Measurements from ENCODE around the gene MINDY2. TPM values are rescaled to one million over a fixed set of nuclear protein-coding genes. Genes with fewer than 3 reads are reported as not detected.
A peak's percentile ranks its signal among the peaks of the same experiment; 100 is the strongest.

Gene MINDY2
- total RNA-seq (10 to 100 TPM; 14.1 to 24.0 (median 20.1) TPM), polyA plus RNA-seq (1 to 10 TPM; 2.3 to 4.4 (median 2.4) TPM)
- long read RNA-seq, donor 1, full-length matches to known transcripts: 3 of 9 reads
- long read RNA-seq, donor 1, partial matches to known transcripts: 6 of 9 reads
- long read RNA-seq, donor 1, other reads (novel, unspliced or antisense): 0 of 9 reads
- long read RNA-seq, donor 2, full-length matches to known transcripts: 4 of 4 reads
- long read RNA-seq, donor 2, partial matches to known transcripts: 0 of 4 reads
- long read RNA-seq, donor 2, other reads (novel, unspliced or antisense): 0 of 4 reads

GRCh38 chr15:58770857-58771620, at the start of gene MINDY2:
Gene MINDY2 (plus strand): TSS chr15:58771302. CDS start chr15:58771396, 94 bp downstream.
- Histone ChIP-seq H3K4me3 (peak within 1 kb of the TSS; percentile 75 to 99 (median 86)), H3K9me3 (no peaks in the 10 kb centered on the region), H3K4me1 (peaks cover 33 to 56% (median 48%) of the 10 kb centered on the region in 6 donors), H3K36me3 (no peaks in the 10 kb centered on the region), H3K27me3 (replicated peaks in 1 of 7) (no peaks in the 10 kb centered on the region), H3K27ac (peak within 1 kb of the TSS; percentile 92 to 99 (median 98))
- TF ChIP-seq CTCF (IDR thresholded peaks at IDR 0.05 in 8 of 11, conservative IDR thresholded peaks at IDR 0.05 in 3 of 11) (peak in 9 of 11 experiments; percentile 26 to 70 (median 61)), POLR2A (IDR thresholded peaks at IDR 0.05) (peak in 2 of 3 donors; percentile 77 to 89), POLR2AphosphoS5 (IDR thresholded peaks at IDR 0.05) (peak; percentile 95 to 99 (median 98))
- intact Hi-C loops (cut with DNase I; ENCODE audit: low total_unique reads): loop anchor here (10.0 kb wide), 1 partner anchor 164 kb away; the partner anchor contains the start of gene SLTM
- WGBS, 5 donors: 0 to 1% (median 0%) methylated on average over 28 to 75 of the region's 75 CpGs
- peak; percentile 100 for DNase-seq

- 31 to 52% (median 37%) methylated on average over 1 of the region's 1 CpG for WGBS, 5 donors
- Histone ChIP-seq H3K9me3 (no peaks in the 10 kb centered on the region), H3K36me3 (peaks cover 0 to 4% (median 0%) of the 10 kb centered on the region in 6 donors), H3K27me3 (replicated peaks in 1 of 7) (no peaks in the 10 kb centered on the region), H3K27ac (peak overlapping the region; percentile 26 to 68 (median 54)), H3K4me3 (no peak overlapping the region), H3K4me1 (peaks cover 21 to 99% (median 65%) of the 10 kb centered on the region in 6 donors)
- DNase-seq: no peak
- no peak for TF ChIP-seq POLR2A (IDR thresholded peaks at IDR 0.05)
- TF ChIP-seq POLR2AphosphoS5 (IDR thresholded peaks at IDR 0.05): no peak
- no peak for TF ChIP-seq CTCF (IDR thresholded peaks at IDR 0.05 in 8 of 11, conservative IDR thresholded peaks at IDR 0.05 in 3 of 11)
- intact Hi-C loops (cut with DNase I; ENCODE audit: low total_unique reads): no loop called here
Measured at GRCh38 chr15:58724466-58724865, 46.6 kb upstream of the MINDY2 start.

- intact Hi-C loops (cut with DNase I; ENCODE audit: low total_unique reads): no loop called here
- Histone ChIP-seq H3K4me3 (peak overlapping the region in 1 of 8 donors; percentile 11), H3K27ac (peak overlapping the region in 2 of 8 donors; percentile 26 to 34), H3K27me3 (replicated peaks in 1 of 7) (no peaks in the 10 kb centered on the region), H3K36me3 (peaks cover 0 to 12% (median 0%) of the 10 kb centered on the region in 6 donors), H3K4me1 (peaks cover 21 to 99% (median 71%) of the 10 kb centered on the region in 6 donors), H3K9me3 (no peaks in the 10 kb centered on the region)
- DNase-seq: no peak
- TF ChIP-seq CTCF (IDR thresholded peaks at IDR 0.05 in 8 of 11, conservative IDR thresholded peaks at IDR 0.05 in 3 of 11) (no peak), POLR2AphosphoS5 (IDR thresholded peaks at IDR 0.05) (no peak), POLR2A (IDR thresholded peaks at IDR 0.05) (no peak)
- 65 to 84% (median 77%) methylated on average over 12 of the region's 12 CpGs for WGBS, 5 donors
Measured at GRCh38 chr15:58726867-58727266, 44.2 kb upstream of the MINDY2 start.
